KOPT-K1 (cell line): ENCODE results near the gene LRP1B.
"Not testable (repeated sequence)": the region's sequence is repeated elsewhere in the genome, so short reads cannot be mapped to it uniquely, and the experiment has no call there.

Source experiments
- H3K27ac ChIP-seq: fragments of 200-600 bp; sonication (generic); 2 replicates; pipeline ENCODE4 v1.5.1; 2016; ENCODE audit warnings: antibody characterized with exemption, mild to moderate bottlenecking, low read depth, low read length; ENCODE audit not compliant: poor library complexity, severe bottlenecking
- H3K36me3 ChIP-seq: fragments of 200-600 bp; sonication (generic); 2 replicates; pipeline ENCODE4 v1.5.1; 2017; ENCODE audit warnings: antibody characterized with exemption, mild to moderate bottlenecking, low read length, moderate library complexity; ENCODE audit not compliant: insufficient read depth
- H3K9me3 ChIP-seq: fragments of 200-600 bp; sonication (generic); 2 replicates; pipeline ENCODE4 v1.5.1; 2017; ENCODE audit warnings: antibody characterized with exemption, low read length, mild to moderate bottlenecking; ENCODE audit not compliant: insufficient read depth, poor library complexity, severe bottlenecking

Gene LRP1B

DNA sequence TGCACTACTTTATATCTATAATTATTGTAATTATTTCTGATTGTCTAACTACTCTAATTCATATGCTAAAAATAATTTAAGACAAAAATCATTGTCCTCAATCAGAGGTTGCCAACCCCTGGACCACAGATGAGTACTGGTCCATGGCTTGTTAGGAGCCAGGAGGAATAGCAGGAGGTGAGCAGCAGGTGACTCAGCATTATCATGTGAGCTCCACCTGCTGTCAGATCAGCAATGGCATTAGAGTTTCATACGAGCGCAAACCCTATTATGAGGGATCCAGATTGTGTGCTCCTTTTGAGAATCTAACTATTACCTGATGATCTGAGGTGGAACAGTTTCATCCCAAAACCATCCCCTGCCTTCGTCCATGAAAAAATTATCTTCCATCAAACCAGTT lies 1434.4 kb downstream of the LRP1B start:
- no peaks in the 10 kb centered on the region for H3K36me3 ChIP-seq
- no peak overlapping the region for H3K27ac ChIP-seq
- no peaks in the 10 kb centered on the region for H3K9me3 ChIP-seq

DNA sequence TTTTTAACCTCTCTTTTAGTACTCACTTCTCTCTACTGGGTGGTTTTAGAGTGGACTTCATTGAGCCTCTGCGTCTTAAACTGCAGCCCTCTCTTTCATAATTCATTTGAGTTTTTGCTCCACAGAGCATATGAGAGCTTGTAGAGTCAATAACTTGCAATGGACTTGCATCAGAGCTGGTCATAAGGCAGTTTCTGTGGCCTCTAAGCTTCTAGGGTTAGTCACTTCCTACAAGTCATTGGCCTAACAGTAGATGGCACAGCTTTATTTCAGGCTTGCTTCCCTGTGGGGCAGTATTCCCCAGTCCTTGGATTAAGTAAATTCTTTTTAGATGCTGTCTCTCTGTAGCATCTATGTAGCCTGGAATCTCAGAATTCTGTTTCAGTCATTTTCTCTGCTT lies 1435.7 kb downstream of the LRP1B start:
- H3K36me3 ChIP-seq: no peaks in the 10 kb centered on the region
- H3K9me3 ChIP-seq: no peaks in the 10 kb centered on the region
- H3K27ac ChIP-seq: no peak overlapping the region

DNA sequence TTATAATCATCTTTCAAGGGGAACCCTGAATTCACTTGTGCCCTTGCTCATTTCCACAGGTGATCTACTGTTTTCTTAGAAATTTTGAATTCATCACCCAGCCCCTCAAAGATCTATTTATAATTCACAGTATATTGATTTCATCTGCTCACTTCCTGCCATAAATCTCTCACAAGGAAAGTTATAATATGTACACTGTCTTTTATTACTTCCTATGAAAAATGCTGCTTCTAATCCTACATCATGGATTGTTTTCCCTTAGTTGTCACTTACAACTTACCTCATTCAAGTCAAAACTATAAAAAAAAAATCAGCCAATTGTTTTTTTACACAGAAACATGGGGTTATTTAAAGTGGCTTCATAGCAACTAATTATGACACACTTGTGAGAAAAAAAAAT lies 1443.0 kb downstream of the LRP1B start:
- Histone ChIP-seq H3K36me3 (no peaks in the 10 kb centered on the region), H3K9me3 (no peaks in the 10 kb centered on the region), H3K27ac (no peak overlapping the region)

DNA sequence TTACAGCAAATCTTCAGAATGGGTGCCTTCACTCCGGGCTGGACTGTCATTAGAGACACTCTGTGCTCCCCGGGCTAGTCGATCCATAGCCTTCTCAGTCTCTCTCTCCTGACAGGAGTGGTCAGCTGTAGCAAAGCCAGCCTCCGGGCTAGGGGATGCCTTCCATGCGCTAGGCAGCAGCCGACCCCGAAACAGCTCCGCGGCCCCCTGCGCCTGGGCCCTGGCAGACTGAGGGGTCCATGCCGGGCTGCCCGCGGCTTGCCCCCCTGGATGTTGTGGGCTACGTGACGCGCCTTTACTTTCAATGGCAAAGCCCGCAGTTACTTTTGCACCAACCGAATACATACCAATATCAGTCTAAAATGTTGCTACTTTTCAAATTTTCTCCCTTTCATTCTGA lies 1447.2 kb downstream of the LRP1B start:
- no peak overlapping the region for H3K27ac ChIP-seq

DNA sequence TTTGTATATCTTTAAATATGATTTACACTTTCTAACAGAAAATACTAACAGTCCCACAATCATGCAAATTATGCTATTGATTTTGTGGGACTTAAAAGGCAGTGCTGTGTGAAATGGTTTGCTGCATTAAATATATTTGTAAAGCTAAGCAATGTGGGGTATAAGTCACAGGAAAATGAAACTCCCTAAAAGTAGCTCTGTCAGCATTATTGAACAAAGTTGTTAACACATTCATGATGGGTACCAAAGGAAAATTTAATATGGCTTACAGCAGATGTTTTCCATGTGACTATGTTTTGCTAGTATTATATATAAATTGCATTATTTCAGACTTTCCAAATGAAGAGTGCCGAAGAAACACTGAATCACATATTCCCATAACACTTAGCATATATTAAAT lies 1450.0 kb downstream of the LRP1B start:
- Histone ChIP-seq H3K36me3 (no peaks in the 10 kb centered on the region), H3K27ac (no peak overlapping the region), H3K9me3 (no peaks in the 10 kb centered on the region)

More for the DNA sequence above, 1447.2 kb downstream of the LRP1B start:
- Histone ChIP-seq H3K9me3 (no peaks in the 10 kb centered on the region), H3K36me3 (no peaks in the 10 kb centered on the region)

DNA sequence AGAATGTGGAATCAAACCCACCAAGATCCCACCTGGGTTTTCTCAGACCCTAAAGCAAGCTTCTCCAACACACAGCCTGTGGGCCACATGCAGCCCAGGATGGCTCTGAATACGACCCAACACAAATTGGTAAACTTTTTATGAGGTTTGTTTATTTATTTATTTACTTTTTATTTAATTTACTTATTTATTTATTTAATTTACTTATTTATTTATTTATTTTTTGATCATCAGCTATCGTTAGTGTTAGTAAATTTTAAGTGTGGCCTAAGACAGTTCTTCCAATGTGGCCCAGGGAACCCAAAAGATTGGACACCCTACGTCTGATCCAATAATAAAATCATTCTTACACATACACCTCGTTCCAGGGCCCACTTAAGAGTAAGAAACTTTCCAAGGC lies 1451.1 kb downstream of the LRP1B start:
- Histone ChIP-seq H3K27ac (no peak overlapping the region), H3K36me3 (no peaks in the 10 kb centered on the region), H3K9me3 (no peaks in the 10 kb centered on the region)

DNA sequence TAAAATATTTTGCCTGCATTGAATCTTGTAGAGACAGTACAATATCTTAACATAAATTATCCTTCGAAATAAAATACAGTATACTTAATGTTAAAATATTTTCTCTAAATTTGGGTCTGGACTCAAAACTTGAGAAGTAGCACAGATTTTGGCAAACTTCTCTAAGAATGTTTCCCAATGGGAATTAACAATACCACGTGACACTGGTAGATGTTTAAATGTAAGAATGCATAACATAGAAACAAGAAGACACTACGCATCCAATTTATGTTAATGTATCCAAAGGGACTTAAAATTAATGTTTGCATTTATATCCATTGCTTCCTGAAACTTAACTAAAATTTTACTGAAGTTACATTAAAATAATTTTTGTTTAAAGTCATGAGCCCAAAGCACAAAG lies 1460.9 kb downstream of the LRP1B start:
- no peaks in the 10 kb centered on the region for H3K36me3 ChIP-seq
- H3K27ac ChIP-seq: no peak overlapping the region
- H3K9me3 ChIP-seq: no peaks in the 10 kb centered on the region

DNA sequence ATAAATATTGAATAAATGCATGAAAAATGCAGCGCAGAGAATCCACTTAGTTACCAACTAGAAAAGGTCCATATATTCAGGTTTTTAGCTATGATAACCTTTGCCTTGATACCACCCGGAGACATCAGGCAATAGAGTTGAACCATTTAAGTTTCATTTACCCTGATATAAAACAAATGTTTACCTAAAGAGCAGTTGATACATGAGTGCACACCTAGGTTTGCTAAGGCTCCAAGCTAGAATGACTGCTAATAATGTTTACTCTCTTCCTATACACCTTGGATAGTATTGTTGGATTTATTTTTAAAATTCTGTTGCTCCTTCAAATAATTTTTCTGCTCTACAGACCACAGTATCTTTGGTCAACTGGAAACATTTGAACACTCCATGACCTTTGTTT lies 1463.6 kb downstream of the LRP1B start:
- H3K36me3 ChIP-seq: no peaks in the 10 kb centered on the region
- H3K27ac ChIP-seq: no peak overlapping the region
- no peaks in the 10 kb centered on the region for H3K9me3 ChIP-seq

DNA sequence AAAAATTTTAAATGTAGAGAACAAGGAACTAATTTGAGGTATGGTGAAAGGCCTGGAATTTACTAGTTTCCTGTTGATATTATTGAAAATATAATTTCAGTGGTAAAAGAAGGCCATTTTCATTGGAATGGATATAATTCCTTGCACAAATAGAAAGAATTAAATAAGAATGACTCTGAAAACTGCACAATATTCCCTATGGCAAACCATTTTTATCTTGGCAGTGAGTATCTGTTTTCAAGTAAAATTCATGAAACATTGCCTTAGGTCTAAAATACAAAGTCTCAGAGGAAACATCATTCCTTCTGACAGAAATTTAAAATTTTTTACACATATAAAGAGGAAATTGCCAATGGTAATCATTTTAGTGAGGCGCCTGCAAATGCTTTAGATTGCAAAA lies 1468.3 kb downstream of the LRP1B start:
- Histone ChIP-seq H3K27ac (no peak overlapping the region), H3K36me3 (no peaks in the 10 kb centered on the region), H3K9me3 (no peaks in the 10 kb centered on the region)

DNA sequence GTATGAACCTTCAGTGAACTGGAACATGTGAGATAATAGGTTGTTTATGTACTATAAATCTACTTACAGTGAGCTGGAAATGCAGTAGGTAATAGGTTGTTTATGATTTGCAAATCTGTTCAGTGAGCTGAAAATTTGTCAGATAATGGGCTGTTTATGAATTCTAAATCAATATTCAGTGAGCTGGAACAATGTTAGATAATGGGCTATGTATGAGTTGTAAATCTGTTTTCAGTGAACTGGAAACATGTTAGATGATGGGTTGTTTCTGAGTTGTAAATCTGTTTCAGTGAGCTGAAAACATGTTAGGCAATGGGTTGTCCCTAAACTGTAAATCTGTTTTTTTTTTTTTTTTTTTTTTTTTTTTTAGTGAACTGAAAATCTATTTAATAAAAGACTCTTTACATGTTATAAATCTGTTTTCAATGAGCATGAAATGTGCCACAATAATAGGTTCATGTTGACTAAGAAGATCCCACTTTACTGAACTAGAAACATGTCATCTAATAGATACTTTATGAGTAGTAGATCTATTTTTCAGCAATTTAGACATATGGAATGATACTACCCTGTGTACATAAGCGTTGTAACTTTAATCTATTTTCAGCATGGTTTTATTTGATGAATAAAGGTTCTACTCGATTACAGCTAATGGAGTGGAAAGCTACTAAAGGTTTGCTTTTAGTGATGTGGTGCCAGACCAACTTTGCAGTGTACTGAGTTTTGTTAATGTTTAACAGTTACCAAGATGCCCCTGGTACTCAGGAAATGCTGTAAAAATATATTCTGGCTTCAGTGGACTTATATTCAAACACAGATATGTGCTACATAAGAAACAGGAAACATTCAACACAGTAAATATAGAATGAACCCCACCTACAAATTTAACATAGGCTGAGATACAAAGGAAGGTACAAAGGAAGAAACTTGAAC lies 1471.8 kb downstream of the LRP1B start:
- H3K36me3 ChIP-seq: no peaks in the 10 kb centered on the region
- no peaks in the 10 kb centered on the region for H3K9me3 ChIP-seq
- H3K27ac ChIP-seq: no peak overlapping the region

DNA sequence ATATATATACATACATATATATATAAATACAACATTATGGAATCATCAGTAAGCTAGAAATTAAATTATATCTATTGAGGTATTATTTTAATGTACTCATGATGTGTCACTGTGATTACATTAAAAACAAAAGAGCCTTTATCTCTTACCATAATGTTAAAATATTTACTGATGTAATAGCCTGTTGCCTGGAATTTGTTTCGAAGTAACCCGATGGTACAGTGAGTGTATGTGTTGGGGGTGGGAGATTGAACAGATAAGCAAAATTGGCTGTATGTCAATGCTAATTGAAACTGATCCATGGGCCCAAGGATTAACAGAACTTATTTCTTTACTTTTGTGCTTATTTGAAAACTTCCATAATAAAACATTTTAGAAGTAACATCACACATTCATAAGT lies 1473.2 kb downstream of the LRP1B start:
- H3K27ac ChIP-seq: no peak overlapping the region
- H3K9me3 ChIP-seq: no peaks in the 10 kb centered on the region
- H3K36me3 ChIP-seq: no peaks in the 10 kb centered on the region

DNA sequence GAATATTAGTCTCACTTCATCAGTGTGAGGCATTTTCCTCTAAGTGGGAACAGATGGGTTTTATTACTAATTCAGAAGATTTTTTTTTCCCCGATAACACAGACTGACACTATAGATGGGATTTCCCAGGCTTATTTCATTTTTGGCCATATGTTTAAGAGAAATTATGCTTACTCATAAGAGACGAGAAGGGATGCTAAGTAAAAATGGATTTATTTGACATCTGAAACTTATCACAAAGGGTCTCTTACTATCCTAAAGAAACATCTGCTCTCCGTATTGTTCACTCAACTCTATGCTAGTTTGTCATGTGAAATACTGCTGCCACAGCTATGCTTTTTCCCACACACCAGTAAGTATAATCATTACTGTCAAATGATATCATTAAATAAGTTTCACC lies 1476.3 kb downstream of the LRP1B start:
- no peak overlapping the region for H3K27ac ChIP-seq
- H3K36me3 ChIP-seq: no peaks in the 10 kb centered on the region
- H3K9me3 ChIP-seq: no peaks in the 10 kb centered on the region

DNA sequence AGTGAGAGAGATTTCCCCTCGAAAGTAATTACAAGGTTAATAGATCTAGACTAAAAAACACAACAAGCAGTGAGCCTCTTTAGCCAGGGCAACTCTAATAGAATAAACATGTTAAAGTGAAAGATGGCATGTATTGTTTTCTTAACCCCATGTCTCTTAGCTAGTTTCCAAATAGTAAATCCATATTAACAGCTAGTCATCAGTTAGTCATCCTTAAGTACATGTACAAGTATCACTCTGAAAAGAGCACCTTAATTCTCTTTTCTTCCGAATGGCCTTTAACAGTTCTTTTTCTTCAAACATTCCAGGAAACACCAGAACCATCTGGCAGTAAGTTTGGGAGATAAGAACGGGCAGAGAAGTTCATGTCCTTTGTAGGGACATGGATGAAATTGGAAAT lies 1480.0 kb downstream of the LRP1B start:
- H3K9me3 ChIP-seq: no peaks in the 10 kb centered on the region
- H3K27ac ChIP-seq: no peak overlapping the region
- no peaks in the 10 kb centered on the region for H3K36me3 ChIP-seq

DNA sequence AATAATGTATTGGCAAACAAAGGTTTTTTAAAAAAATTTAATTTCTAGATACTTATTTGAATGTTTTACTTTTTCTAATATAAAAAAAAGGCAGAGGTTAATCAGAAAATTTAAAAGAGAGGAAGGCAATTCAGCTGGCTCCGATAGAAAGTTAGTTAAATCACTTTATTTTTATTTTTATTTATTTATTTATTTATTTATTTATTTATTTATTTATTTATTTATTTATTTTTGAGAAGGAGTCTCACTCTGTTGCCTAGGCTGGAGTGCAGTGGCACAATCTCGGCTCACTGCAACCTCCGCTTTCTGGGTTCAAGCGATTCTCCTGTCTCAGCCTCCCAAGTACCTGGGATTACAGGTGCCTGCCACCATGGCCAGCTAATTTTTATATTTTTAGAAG lies 1480.7 kb downstream of the LRP1B start:
- not testable (repeated sequence) for H3K36me3 ChIP-seq, H3K27ac ChIP-seq, H3K9me3 ChIP-seq

DNA sequence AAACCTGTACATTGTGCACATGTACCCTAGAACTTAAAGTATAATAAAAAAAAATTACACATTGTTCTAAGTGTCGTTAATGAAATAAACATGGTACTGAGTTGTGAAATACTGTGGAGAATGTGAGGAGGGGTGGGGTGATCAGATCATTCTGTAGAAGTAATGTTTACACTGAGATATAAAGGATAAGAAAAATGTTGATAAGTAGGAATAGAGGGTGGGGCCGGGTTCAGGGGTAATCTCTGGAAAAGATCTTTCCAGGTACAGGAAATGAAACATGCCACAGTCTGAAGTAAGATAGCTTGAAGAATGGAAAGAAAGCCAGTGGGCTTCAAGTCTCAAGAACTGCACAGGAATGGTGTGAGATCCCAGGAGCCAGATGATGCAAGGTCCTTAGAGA lies 1482.4 kb downstream of the LRP1B start:
- H3K9me3 ChIP-seq: no peaks in the 10 kb centered on the region
- H3K27ac ChIP-seq: no peak overlapping the region
- H3K36me3 ChIP-seq: no peaks in the 10 kb centered on the region

DNA sequence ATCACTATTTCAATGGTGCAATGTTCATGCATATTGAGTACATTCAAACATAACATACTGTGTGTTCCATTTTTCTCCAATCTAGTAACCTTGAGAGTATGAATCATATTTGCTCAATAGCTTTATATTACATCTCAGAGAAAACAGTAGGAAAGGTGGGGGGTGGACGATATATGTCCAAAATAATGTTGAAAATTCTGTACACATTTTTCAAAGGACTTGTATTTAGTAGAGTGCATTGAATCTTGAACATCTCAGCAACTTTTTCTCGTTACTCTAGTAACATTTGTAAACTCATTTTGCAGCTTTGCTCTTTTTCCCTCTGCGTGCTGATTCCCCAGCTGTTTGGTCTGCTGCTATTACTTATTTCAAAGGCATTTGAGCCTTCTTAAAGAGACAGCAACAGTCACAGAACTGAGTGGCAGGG lies 1487.0 kb downstream of the LRP1B start:
- H3K27ac ChIP-seq: no peak overlapping the region
- no peaks in the 10 kb centered on the region for H3K36me3 ChIP-seq
- no peaks in the 10 kb centered on the region for H3K9me3 ChIP-seq
